ENCODE results near the gene LIN28A.

Gene LIN28A

DNA sequence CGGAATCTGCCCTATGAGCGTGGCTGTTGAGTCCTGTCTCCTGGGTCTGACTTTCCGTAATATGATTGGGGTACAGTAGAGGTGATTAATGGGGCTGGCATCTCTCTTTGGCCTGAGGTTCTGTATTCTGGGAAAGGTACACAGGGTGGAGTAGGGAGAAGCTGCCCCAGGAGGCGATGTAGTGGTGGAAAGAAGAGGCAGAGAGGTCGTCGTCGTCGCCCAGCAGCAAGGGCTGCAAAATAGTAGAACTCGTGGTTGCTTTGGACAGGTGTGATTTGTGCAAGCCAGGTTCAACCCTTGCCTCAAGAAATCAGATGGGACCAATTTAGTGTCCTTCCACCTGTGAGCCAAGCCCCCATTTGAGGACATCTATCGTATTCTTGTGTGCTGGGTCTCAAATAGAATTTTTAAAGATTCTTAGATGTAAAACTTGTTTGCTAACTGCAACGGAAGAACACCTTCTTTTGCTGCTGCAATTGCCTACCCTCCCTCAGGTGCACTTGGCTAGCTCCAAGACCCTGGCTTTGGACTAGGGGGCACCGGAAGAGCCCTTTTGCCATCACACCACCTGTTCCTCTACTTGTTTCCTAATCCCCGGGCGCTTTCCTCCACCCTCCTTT is 60.4 kb downstream of the LIN28A start:
- POLR2A ChIA-PET: interaction anchor here (0.7 to 2.4 kb wide), 13 partner anchors 8 to 394 kb away, joined by 3 to 19 read pairs (median 6); partner anchors contain the start of gene DHDDS
- TF ChIP-seq ZNF843 (tag by site-specific recombination; IDR thresholded peaks at IDR 0.05): no peak
- TF ChIP-seq ZNF394 (tag by site-specific recombination; IDR thresholded peaks at IDR 0.05; ENCODE audit: borderline replicate concordance): peak; percentile 44; the same call in 1 of the 2 replicates
- TF ChIP-seq, protein P1, sequence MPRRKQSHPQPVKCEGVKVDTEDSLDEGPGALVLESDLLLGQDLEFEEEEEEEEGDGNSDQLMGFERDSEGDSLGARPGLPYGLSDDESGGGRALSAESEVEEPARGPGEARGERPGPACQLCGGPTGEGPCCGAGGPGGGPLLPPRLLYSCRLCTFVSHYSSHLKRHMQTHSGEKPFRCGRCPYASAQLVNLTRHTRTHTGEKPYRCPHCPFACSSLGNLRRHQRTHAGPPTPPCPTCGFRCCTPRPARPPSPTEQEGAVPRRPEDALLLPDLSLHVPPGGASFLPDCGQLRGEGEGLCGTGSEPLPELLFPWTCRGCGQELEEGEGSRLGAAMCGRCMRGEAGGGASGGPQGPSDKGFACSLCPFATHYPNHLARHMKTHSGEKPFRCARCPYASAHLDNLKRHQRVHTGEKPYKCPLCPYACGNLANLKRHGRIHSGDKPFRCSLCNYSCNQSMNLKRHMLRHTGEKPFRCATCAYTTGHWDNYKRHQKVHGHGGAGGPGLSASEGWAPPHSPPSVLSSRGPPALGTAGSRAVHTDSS (tag by site-specific recombination; IDR thresholded peaks at IDR 0.05): no peak
- TF ChIP-seq, protein P2, sequence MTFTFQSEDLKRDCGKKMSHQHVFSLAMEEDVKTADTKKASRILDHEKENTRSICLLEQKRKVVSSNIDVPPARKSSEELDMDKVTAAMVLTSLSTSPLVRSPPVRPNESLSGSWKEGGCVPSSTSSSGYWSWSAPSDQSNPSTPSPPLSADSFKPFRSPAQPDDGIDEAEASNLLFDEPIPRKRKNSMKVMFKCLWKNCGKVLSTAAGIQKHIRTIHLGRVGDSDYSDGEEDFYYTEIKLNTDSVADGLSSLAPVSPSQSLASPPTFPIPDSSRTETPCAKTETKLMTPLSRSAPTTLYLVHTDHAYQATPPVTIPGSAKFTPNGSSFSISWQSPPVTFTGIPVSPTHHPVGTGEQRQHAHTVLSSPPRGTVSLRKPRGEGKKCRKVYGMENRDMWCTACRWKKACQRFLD (tag by site-specific recombination; IDR thresholded peaks at IDR 0.05): no peak
- TF ChIP-seq KLF16 (tag by site-specific recombination; IDR thresholded peaks at IDR 0.05): peak; percentile 17; the same call in 1 of the 2 replicates
- TF ChIP-seq ZNF626 (tag by site-specific recombination; IDR thresholded peaks at IDR 0.05): no peak
- peak; percentile 68; the same call in 1 of the 2 replicates for TF ChIP-seq ZNF341 (tag by site-specific recombination; IDR thresholded peaks at IDR 0.05; ENCODE audit: low read depth)
- TF ChIP-seq GLI2 (tag by site-specific recombination; IDR thresholded peaks at IDR 0.05; ENCODE audit: borderline replicate concordance, low read depth): no peak
- TF ChIP-seq ZBTB20 (tag by site-specific recombination; IDR thresholded peaks at IDR 0.05): peak; percentile 34; the same call in 1 of the 2 replicates
- TF ChIP-seq BCL11A (tag by site-specific recombination; IDR thresholded peaks at IDR 0.05; ENCODE audit: low read depth): 0 out of 2 replicates have a peak, but pooled peaks have one; percentile 42
- TF ChIP-seq ZNF2 (tag by site-specific recombination; IDR thresholded peaks at IDR 0.05): no peak
- TF ChIP-seq ZNF530 (tag by site-specific recombination; IDR thresholded peaks at IDR 0.05; ENCODE audit: low read depth): no peak
- TF ChIP-seq ZNF701 (tag by site-specific recombination; IDR thresholded peaks at IDR 0.05): no peak
- TF ChIP-seq, protein P3, sequence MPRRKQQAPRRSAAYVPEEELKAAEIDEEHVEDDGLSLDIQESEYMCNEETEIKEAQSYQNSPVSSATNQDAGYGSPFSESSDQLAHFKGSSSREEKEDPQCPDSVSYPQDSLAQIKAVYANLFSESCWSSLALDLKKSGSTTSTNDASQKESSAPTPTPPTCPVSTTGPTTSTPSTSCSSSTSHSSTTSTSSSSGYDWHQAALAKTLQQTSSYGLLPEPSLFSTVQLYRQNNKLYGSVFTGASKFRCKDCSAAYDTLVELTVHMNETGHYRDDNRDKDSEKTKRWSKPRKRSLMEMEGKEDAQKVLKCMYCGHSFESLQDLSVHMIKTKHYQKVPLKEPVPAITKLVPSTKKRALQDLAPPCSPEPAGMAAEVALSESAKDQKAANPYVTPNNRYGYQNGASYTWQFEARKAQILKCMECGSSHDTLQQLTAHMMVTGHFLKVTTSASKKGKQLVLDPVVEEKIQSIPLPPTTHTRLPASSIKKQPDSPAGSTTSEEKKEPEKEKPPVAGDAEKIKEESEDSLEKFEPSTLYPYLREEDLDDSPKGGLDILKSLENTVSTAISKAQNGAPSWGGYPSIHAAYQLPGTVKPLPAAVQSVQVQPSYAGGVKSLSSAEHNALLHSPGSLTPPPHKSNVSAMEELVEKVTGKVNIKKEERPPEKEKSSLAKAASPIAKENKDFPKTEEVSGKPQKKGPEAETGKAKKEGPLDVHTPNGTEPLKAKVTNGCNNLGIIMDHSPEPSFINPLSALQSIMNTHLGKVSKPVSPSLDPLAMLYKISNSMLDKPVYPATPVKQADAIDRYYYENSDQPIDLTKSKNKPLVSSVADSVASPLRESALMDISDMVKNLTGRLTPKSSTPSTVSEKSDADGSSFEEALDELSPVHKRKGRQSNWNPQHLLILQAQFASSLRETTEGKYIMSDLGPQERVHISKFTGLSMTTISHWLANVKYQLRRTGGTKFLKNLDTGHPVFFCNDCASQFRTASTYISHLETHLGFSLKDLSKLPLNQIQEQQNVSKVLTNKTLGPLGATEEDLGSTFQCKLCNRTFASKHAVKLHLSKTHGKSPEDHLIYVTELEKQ (tag by site-specific recombination; IDR thresholded peaks at IDR 0.05; ENCODE audit: borderline replicate concordance): 0 out of 2 replicates have a peak, but pooled peaks have one; percentile 3
- TF ChIP-seq, protein P4, sequence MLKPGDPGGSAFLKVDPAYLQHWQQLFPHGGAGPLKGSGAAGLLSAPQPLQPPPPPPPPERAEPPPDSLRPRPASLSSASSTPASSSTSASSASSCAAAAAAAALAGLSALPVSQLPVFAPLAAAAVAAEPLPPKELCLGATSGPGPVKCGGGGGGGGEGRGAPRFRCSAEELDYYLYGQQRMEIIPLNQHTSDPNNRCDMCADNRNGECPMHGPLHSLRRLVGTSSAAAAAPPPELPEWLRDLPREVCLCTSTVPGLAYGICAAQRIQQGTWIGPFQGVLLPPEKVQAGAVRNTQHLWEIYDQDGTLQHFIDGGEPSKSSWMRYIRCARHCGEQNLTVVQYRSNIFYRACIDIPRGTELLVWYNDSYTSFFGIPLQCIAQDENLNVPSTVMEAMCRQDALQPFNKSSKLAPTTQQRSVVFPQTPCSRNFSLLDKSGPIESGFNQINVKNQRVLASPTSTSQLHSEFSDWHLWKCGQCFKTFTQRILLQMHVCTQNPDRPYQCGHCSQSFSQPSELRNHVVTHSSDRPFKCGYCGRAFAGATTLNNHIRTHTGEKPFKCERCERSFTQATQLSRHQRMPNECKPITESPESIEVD (tag by site-specific recombination; IDR thresholded peaks at IDR 0.05): no peak
- TF ChIP-seq ZNF155 (tag by site-specific recombination; IDR thresholded peaks at IDR 0.05): no peak
- TF ChIP-seq, protein P5, sequence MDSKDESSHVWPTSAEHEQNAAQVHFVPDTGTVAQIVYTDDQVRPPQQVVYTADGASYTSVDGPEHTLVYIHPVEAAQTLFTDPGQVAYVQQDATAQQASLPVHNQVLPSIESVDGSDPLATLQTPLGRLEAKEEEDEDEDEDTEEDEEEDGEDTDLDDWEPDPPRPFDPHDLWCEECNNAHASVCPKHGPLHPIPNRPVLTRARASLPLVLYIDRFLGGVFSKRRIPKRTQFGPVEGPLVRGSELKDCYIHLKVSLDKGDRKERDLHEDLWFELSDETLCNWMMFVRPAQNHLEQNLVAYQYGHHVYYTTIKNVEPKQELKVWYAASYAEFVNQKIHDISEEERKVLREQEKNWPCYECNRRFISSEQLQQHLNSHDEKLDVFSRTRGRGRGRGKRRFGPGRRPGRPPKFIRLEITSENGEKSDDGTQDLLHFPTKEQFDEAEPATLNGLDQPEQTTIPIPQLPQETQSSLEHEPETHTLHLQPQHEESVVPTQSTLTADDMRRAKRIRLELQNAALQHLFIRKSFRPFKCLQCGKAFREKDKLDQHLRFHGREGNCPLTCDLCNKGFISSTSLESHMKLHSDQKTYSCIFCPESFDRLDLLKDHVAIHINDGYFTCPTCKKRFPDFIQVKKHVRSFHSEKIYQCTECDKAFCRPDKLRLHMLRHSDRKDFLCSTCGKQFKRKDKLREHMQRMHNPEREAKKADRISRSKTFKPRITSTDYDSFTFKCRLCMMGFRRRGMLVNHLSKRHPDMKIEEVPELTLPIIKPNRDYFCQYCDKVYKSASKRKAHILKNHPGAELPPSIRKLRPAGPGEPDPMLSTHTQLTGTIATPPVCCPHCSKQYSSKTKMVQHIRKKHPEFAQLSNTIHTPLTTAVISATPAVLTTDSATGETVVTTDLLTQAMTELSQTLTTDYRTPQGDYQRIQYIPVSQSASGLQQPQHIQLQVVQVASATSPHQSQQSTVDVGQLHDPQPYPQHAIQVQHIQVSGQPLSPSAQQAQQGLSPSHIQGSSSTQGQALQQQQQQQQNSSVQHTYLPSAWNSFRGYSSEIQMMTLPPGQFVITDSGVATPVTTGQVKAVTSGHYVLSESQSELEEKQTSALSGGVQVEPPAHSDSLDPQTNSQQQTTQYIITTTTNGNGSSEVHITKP (tag by site-specific recombination; IDR thresholded peaks at IDR 0.05): peak; percentile 25
- peak; percentile 98 for TF ChIP-seq SCRT2 (tag by site-specific recombination; IDR thresholded peaks at IDR 0.05)
- no peak for TF ChIP-seq ZNF24 (tag by site-specific recombination; IDR thresholded peaks at IDR 0.05)
- TF ChIP-seq, protein P6, sequence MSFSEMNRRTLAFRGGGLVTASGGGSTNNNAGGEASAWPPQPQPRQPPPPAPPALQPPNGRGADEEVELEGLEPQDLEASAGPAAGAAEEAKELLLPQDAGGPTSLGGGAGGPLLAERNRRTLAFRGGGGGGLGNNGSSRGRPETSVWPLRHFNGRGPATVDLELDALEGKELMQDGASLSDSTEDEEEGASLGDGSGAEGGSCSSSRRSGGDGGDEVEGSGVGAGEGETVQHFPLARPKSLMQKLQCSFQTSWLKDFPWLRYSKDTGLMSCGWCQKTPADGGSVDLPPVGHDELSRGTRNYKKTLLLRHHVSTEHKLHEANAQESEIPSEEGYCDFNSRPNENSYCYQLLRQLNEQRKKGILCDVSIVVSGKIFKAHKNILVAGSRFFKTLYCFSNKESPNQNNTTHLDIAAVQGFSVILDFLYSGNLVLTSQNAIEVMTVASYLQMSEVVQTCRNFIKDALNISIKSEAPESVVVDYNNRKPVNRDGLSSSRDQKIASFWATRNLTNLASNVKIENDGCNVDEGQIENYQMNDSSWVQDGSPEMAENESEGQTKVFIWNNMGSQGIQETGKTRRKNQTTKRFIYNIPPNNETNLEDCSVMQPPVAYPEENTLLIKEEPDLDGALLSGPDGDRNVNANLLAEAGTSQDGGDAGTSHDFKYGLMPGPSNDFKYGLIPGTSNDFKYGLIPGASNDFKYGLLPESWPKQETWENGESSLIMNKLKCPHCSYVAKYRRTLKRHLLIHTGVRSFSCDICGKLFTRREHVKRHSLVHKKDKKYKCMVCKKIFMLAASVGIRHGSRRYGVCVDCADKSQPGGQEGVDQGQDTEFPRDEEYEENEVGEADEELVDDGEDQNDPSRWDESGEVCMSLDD (tag by site-specific recombination; IDR thresholded peaks at IDR 0.05): no peak
- TF ChIP-seq SCRT1 (tag by site-specific recombination; IDR thresholded peaks at IDR 0.05; ENCODE audit: borderline replicate concordance): peak; percentile 68; the same call in 1 of the 2 replicates
- TF ChIP-seq ZEB2 (tag by site-specific recombination; IDR thresholded peaks at IDR 0.05): 0 out of 2 replicates have a peak, but pooled peaks have one; percentile 15
- H3K4me3 ChIP-seq (ENCODE audit: low read depth, low read length): peak overlapping the region; percentile 88
- no peaks in the 10 kb centered on the region for H3K9me3 ChIP-seq (ENCODE audit: control insufficient read depth, insufficient read depth, low read depth, low read length)
- CTCF ChIA-PET: interaction anchor here (0.5 to 3.4 kb wide), 11 partner anchors 11 to 683 kb away, joined by 3 to 30 read pairs (median 5); partner anchors contain the start of gene DHDDS
- H3K4me1 ChIP-seq (ENCODE audit: control insufficient read depth, insufficient read depth, low read length): peaks cover 2% of the 10 kb centered on the region; the same call in 1 of the 2 replicates
- peak overlapping the region; percentile 80; the same call in 1 of the 2 replicates for H3K27ac ChIP-seq (ENCODE audit: extremely low read depth, low read depth, low read length)
- H3K36me3 ChIP-seq (ENCODE audit: control insufficient read depth in 2 of 2, insufficient read depth in 1 of 2, low read length in 2 of 2): peaks cover 16 to 63% of the 10 kb centered on the region in 2 experiments

Data from HEK293 (cell line).